COLO829 (cell line): Measurements from ENCODE around the gene KMT2D.
"Not testable (repeated sequence)": the region's sequence is repeated elsewhere in the genome, so short reads cannot be mapped to it uniquely, and the experiment has no call there.

Source experiments
- DNase-seq: peaks from one replicate; pipeline ENCODE4 v3.0.0; 2012; ENCODE audit warnings: low spot score

KMT2D gene

GRCh38 chr12:49088150-49088931 lies 27.7 kb upstream of the KMT2D start:
- peak; percentile 93 for DNase-seq

- no peak for DNase-seq
Measured at GRCh38 chr12:49086116-49086515, 25.5 kb upstream of the KMT2D start.

DNA sequence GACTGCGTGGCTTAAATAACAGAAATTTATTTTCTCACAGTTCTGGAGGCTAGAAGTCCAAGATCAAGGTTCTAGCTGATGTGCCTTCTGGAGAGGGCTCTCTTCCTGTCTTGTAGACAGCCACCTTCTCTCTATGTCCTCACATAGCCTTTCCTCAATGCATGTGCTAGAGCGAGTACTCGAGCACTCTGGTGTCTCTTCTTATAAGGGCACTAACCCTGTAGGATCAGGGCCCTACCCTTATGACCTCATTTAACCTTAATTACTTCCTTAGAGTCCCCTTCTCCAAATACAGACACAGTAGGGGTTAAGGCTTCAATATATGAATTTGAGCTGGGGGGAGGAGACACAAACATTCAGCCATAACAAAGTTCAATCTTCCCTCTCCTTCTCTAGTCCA lies 23.8 kb upstream of the KMT2D start:
- no peak for DNase-seq

DNA sequence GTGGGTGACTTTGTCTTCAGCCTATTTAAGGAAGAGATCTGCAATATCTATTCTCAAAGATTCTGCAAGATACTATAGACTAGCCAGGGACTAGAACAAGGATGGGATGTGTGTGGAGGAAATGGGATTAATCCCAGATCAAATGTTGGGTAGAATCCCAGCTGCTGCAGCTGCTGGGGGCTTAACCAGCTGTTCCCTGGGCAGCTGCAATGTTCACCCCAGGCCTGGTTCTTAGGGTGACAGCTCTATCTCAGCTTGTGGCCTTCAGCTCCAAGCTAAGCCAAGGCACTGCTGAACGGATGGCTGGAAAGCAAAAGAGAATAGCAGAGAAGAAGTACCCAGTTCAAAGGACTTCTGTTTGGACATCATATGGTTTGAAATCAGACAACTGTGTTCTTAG lies 19.2 kb upstream of the KMT2D start:
- DNase-seq = no peak

- DNase-seq = no peak
Measured at GRCh38 chr12:49070971-49071370, 10.4 kb upstream of the KMT2D start.

DNA sequence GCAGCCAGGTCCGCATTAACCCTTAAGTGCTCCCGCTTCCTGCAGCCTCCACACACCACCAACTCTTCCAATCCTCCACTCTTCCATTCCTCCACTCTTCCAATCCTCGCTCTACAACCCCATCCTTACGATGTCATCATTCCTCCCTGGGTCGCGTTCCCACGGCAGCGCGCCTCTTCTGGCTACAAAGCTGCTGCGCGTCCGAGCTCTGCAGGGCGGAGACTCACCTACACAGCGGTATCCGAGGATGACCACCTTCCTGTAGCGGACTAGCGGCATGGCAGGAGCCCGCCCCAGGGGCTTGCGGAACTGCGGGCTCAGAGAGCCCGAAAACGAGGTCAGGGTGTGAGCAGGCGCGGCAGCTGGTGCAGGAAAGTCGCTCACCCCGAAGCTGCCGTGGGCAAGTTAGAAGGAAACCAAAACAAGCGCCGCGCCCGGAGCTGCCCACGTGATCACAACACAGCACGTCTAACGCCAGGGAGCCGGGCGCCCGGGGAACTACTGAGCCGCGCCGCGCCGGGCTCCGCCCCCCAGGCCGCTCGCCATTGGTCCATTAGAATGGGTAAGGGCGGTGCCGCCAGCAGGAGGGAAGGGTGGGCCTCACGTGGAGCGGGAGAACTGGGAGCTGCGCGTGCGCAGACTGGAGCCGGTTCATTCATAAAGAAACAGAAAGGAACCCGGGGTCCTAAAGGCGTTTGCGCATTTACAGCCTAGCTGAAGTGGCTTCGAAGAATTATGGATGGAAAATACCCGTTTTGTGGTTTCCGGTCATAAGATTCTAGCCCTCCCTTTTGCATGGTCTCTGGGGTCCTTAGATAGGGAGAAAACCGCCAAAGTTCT lies 9.1 kb upstream of the KMT2D start, which contains the start of gene RHEBL1:
Gene RHEBL1, minus strand, starts transcription at position 473 of the 840 bp plus-strand sequence. Its CDS starts 194 bp downstream, at position 279.
- peak; percentile 97 for DNase-seq

GRCh38 chr12:49068879-49069506 lies 8.4 kb upstream of the KMT2D start:
- DNase-seq = no peak

- no peak for DNase-seq
Measured at GRCh38 chr12:49066120-49066519, 5.5 kb upstream of the KMT2D start.

DNA sequence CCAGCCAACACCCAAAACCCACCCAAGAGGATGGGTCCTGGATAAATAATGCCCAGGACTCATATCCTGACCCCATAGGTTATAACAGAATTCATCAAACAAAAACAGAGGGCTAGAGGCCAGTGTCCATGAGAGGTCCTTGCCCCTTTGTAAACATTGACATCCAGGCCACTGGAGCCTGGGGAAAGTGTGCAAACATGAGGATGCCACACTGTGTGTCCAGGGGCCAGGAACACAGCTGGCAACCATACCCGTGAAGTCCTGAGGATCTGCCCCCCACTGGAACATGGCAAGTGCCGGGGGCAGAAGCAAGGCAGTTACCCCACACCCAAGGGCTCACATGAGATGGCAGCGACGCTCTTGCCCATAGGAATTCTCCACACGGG lies 4.2 kb upstream of the KMT2D start:
- no peak for DNase-seq

DNA sequence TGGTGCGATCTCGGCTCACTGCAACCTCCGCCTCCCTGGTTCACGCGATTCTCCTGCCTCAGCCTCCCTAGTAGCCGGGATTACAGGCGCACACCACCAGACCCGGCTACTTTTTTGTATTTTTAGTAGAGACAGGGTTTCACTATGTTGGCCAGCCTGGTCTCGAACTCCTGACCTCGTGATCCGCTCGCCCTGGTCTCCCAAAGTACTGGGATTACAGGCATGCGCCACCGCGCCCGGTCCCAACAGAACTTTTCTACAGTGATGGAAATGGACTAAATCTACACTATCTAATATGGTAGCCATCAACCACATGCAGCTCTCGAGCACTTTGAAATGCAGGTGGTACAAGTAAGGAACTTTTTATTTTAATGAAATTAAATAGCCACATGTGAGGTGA lies 1.3 kb upstream of the KMT2D start:
- not testable (repeated sequence) for DNase-seq

GRCh38 chr12:49061157-49061650 lies 610 bp upstream of the KMT2D start:
- no peak for DNase-seq

DNA sequence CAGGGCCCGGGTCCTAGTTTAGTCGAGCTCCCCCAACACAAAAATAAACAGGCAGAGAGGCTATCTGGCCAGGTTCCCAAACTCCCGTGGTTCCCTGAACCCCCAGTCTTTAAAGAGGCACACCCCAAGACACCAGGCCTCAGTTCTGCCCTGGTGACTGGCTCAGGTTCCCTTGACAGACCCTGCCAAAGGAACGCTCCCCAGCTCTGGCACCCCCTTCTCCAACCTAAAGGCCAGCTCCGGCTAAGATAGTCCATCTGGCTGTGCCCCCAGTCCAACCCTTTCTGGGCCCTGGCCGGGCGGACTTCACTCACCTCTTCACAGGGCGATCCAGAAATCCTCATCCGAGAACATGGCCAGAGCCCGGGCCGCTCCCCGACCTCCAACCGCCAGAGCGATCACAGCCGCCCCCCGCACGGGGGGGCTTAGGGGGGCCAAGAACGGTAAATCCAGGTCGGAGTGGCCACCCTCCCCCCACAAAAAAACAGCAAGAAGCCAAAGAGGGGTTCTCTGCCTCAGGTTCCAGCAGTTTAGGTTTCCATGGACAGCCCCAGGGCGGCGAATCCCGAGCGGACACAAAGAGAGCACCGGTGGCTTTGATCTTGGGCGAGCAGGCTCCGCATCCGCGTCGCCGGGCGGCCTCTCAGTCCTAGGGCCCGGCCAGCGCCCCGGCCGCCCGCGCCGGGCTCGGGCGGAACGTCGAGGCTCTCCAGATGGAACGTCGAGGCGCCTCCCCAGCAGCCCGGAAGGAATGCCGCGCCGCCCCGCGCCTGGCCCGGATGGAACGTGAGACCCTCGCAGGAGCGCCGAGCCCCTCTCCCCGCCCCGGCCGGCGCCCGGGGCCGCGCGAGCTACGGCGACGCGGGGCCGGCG lies 1.1 kb downstream of the KMT2D start:
- peak; percentile 54 for DNase-seq

DNA sequence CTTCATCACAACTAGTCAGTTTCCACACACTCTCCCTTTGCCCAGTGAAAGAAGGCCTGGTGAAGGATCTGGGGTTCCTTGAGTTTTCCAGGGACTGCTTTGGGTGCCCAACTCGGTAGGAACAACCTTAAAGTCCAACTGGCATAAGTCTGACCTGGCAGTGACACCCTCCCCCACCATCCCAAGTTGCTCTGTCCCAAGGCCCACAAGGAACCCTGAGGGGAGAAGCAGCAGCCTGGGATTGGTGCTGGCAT lies 1.6 kb downstream of the KMT2D start:
- no peak for DNase-seq

- no peak for DNase-seq
Measured at GRCh38 chr12:49058366-49059044, 2.1 kb downstream of the KMT2D start.

- DNase-seq = no peak
Measured at GRCh38 chr12:49057888-49058287, 2.7 kb downstream of the KMT2D start.

GRCh38 chr12:49055978-49056754 lies 4.4 kb downstream of the KMT2D start:
- peak; percentile 96 for DNase-seq

GRCh38 chr12:49055092-49055491 lies 5.5 kb downstream of the KMT2D start:
- no peak for DNase-seq

- no peak for DNase-seq
Measured at GRCh38 chr12:49054524-49054923, 6.1 kb downstream of the KMT2D start.

DNA sequence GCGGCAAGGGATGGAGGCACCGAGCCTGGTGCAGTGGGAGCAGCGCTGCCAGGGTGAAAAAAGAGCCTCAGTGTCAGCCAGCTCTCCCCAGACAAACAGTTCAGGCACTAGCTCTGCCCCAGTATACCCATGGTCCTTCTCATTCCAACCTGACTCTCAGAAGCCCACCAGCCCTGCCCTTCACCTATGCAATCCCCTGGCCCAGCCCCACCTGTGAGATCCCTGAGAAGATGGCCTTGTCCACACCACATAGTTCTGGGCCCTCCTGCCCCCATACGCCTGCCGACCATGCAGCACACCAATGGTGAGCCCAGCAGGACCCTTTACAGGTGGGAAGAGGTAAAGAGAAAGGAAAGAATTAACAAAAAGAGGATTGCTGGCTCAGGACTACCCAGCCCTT lies 6.5 kb downstream of the KMT2D start:
- DNase-seq = no peak

- DNase-seq = no peak
Measured at GRCh38 chr12:49052451-49053208, 8.0 kb downstream of the KMT2D start.
